Epidermal melanocyte (primary cell): Measurements from ENCODE around the gene ENPP7.

Experiments used
- DNase-seq: peaks from one replicate; pipeline ENCODE4 v3.0.0; 2011; ENCODE audit warnings: low spot score; ENCODE audit not compliant: insufficient read length

Gene ENPP7

DNA sequence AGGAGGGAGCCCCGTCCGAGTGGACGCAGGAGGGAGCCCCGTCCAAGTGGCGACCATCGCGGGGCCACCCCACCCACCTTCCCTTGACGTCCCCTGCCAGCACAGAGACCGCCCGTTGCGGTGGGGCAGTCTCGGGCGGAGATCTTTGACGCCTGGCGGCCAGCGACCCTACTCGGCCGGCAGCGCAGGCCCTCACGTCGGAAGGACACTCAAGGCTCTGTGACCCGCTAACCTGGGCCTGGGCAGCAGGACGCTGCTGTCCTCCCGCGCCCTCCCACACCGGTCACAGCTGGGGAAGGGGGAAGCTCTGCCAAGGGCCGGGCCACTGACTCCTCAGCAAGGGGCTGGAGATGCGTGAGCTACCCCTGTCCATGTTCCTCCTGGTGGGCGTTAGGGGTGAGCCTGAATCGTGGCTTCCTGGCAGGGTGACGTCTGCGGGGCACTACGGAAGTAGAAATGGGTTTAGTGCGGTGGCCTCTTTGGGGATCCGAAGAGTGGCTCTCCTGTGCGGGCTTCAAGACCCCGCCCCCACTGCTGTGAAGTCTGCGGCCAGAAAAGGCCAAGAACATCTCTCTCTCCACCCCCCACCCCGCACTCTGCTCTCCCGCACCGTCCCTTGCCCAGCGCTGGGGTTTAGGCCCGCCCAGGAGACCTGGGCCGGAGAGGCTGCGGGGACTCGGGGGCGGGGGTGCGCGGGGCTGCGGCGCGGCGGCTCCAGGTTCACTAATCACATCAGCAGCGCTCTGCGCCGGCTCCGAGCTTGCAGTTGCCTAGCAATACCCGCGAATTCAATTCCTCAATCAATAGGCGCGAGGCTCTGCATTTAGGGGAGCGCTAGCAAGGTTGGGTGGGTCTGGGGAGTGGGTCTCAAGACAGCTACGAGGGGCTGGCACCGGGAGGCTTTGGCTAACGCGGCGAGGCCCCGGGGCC is 60.3 kb downstream of the ENPP7 start:
- DNase-seq, result no peak

DNA sequence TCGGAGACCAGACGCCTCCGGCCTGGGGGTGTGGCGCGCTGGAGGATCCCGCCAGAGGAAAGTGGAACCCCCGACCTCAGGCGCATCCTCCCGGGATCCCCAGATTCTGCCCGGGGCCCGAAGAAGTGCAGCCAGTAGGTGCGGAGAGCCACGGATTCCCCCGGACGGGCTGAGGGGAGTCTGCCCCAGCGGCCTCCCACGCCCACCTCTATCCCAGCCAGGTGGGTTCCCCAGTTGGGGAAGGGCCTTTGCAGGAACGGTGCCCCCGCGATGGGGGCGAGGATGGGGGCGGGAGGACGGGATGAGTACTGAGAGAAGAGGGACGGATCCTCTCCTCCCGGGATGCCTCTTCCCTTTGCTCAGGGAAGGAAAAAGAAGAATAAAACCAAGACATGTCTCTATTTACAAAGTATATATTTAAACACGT is 61.0 kb downstream of the ENPP7 start:
- DNase-seq, result no peak
